Measurements from ENCODE around the gene ITGA11. TPM values are rescaled to one million over a fixed set of nuclear protein-coding genes. Genes with fewer than 3 reads are reported as not detected.
A peak's percentile ranks its signal among the peaks of the same experiment; 100 is the strongest.

The ITGA11 gene
- total and polyA plus RNA-seq, 10 donors, result 0.27 to 17.2 (median 5.8) TPM

GRCh38 chr15:68286256-68286655 lies 145.7 kb downstream of the ITGA11 start:
- WGBS, 5 donors, result 75 to 91% (median 81%) methylated on average over 5 of the region's 5 CpGs
- intact Hi-C loops (cut with DNase I; ENCODE audit: low total_unique reads), result no loop called here
- peaks cover 29 to 94% (median 77%) of the 10 kb centered on the region in 6 donors for H3K4me1 ChIP-seq

GRCh38 chr15:68285259-68285980 lies 146.5 kb downstream of the ITGA11 start:
- H3K27ac ChIP-seq, result peak overlapping the region in 5 of 8 donors; percentile 10 to 61 (median 36)
- TF ChIP-seq POLR2A (IDR thresholded peaks at IDR 0.05) (no peak), POLR2AphosphoS5 (IDR thresholded peaks at IDR 0.05) (no peak), CTCF (IDR thresholded peaks at IDR 0.05 in 8 of 11, conservative IDR thresholded peaks at IDR 0.05 in 3 of 11) (no peak)
- no peaks in the 10 kb centered on the region for H3K27me3 ChIP-seq (replicated peaks in 1 of 7)
- WGBS, 5 donors, result 86 to 94% (median 89%) methylated on average over 5 of the region's 5 CpGs
- intact Hi-C loops (cut with DNase I; ENCODE audit: low total_unique reads), result no loop called here
- H3K4me1 ChIP-seq, result peaks cover 38 to 94% (median 83%) of the 10 kb centered on the region in 6 donors
- peak; percentile 21 for DNase-seq
- H3K36me3 ChIP-seq, result peaks cover 0 to 40% (median 15%) of the 10 kb centered on the region in 6 donors
- H3K9me3 ChIP-seq, result no peaks in the 10 kb centered on the region
- no peak overlapping the region for H3K4me3 ChIP-seq

More at GRCh38 chr15:68286256-68286655, 145.7 kb downstream of the ITGA11 start:
- Histone ChIP-seq H3K27me3 (replicated peaks in 1 of 7) (no peaks in the 10 kb centered on the region), H3K27ac (peak overlapping the region in 1 of 8 donors; percentile 48), H3K9me3 (no peaks in the 10 kb centered on the region), H3K4me3 (no peak overlapping the region), H3K36me3 (peaks cover 0 to 49% (median 23%) of the 10 kb centered on the region in 6 donors)
- no peak for TF ChIP-seq POLR2AphosphoS5 (IDR thresholded peaks at IDR 0.05)
- TF ChIP-seq POLR2A (IDR thresholded peaks at IDR 0.05), result no peak
- TF ChIP-seq CTCF (IDR thresholded peaks at IDR 0.05 in 8 of 11, conservative IDR thresholded peaks at IDR 0.05 in 3 of 11), result no peak
- no peak for DNase-seq

GRCh38 chr15:68284616-68285258 lies 147.2 kb downstream of the ITGA11 start:
- H3K27ac ChIP-seq, result peak overlapping the region in 7 of 8 donors; percentile 1 to 61 (median 36)
- peaks cover 41 to 100% (median 90%) of the 10 kb centered on the region in 6 donors for H3K4me1 ChIP-seq
- H3K4me3 ChIP-seq, result no peak overlapping the region
- H3K36me3 ChIP-seq, result peaks cover 0 to 33% (median 9%) of the 10 kb centered on the region in 6 donors
- TF ChIP-seq POLR2A (IDR thresholded peaks at IDR 0.05), result no peak
- TF ChIP-seq CTCF (IDR thresholded peaks at IDR 0.05 in 8 of 11, conservative IDR thresholded peaks at IDR 0.05 in 3 of 11), result no peak
- no peak for TF ChIP-seq POLR2AphosphoS5 (IDR thresholded peaks at IDR 0.05)
- no peaks in the 10 kb centered on the region for H3K27me3 ChIP-seq (replicated peaks in 1 of 7)
- no peaks in the 10 kb centered on the region for H3K9me3 ChIP-seq
- peak; percentile 17 for DNase-seq
- intact Hi-C loops (cut with DNase I; ENCODE audit: low total_unique reads), result no loop called here
- 77 to 91% (median 86%) methylated on average over 7 of the region's 7 CpGs for WGBS, 5 donors

GRCh38 chr15:68283401-68283800 lies 148.6 kb downstream of the ITGA11 start:
- Histone ChIP-seq H3K9me3 (no peaks in the 10 kb centered on the region), H3K36me3 (peaks cover 0 to 28% (median 7%) of the 10 kb centered on the region in 6 donors), H3K4me3 (no peak overlapping the region), H3K4me1 (peaks cover 46 to 100% (median 93%) of the 10 kb centered on the region in 6 donors), H3K27me3 (replicated peaks in 1 of 7) (no peaks in the 10 kb centered on the region), H3K27ac (peak overlapping the region in 2 of 8 donors; percentile 94 to 99)
- intact Hi-C loops (cut with DNase I; ENCODE audit: low total_unique reads), result no loop called here
- peak; percentile 27 for DNase-seq
- TF ChIP-seq CTCF (IDR thresholded peaks at IDR 0.05 in 8 of 11, conservative IDR thresholded peaks at IDR 0.05 in 3 of 11) (no peak), POLR2A (IDR thresholded peaks at IDR 0.05) (no peak), POLR2AphosphoS5 (IDR thresholded peaks at IDR 0.05) (no peak)
- 70 to 93% (median 83%) methylated on average over 2 of the region's 2 CpGs for WGBS, 5 donors

All from spleen (tissue), 11 donors.